GM12878 (cell line): Measurements from ENCODE around the gene ITPR2. TPM values are rescaled to one million over a fixed set of nuclear protein-coding genes. Genes with fewer than 3 reads are reported as not detected.

Experiments
- ATAC-seq: fragments of 200-7000 bp; cut with Tn5 transposase; 3 replicates; pipeline ENCODE4 v1.9.1; 2020; ENCODE audit warnings: mild to moderate bottlenecking, moderate library complexity
- BruUV-seq: library from RNA; stranded (reverse); fragments of 400-500 nt; replicated peaks from 2 replicates; lab custom pipeline; 2021; lab: Mats Ljungman, UMichigan
- CTCF ChIA-PET: fragments of 300-600 bp; sonication (Branson Sonifier 250); formaldehyde crosslinking; extraction: SDS; loops from one replicate; lab custom pipeline; 2021; ENCODE audit warnings: inconsistent platforms; lab: Yijun Ruan, JAX
- POLR2A ChIA-PET: fragments of 350-600 bp; formaldehyde crosslinking; extraction: SDS; loops from one replicate; lab custom pipeline; 2021; ENCODE audit warnings: inconsistent platforms; lab: Charles Lee
- RAD21 ChIA-PET: fragments of 300-600 bp; sonication (Branson Sonifier 250); formaldehyde crosslinking; loops from one replicate; lab custom pipeline; 2023; ENCODE audit warnings: antibody characterized with exemption; ENCODE audit not compliant: unreplicated experiment; lab: Charles Lee
- SMC1A ChIA-PET: fragments of 300-600 bp; sonication (Branson Sonifier 250); formaldehyde crosslinking; loops from one replicate; lab custom pipeline; 2023; ENCODE audit not compliant: unreplicated experiment, uncharacterized antibody; lab: Charles Lee
- DNase-seq: peaks from one replicate; pipeline ENCODE4 v3.0.0-alpha.2; 2011; ENCODE audit warnings: low read depth, low spot score
- FAIRE-seq: peaks from 3 replicates; lab custom pipeline; 2011; peaks lifted over from hg19 to GRCh38; lab: Jason Lieb, UNC
- H2AFZ ChIP-seq: 2 replicates; pipeline ENCODE4 v1.6.0; 2011; ENCODE audit warnings: low read depth, low read length, control low read depth; ENCODE audit not compliant: control insufficient read depth
- H3K27ac ChIP-seq: 2 replicates; pipeline ENCODE4 v1.5.1; 2011; ENCODE audit warnings: control low read depth; ENCODE audit not compliant: control insufficient read depth, insufficient read depth
- H3K27me3 ChIP-seq, 2 experiments: replicated peaks in 1 of 2; 2 replicates each; pipeline versions ENCODE4 v1.6.0 to v1.6.1; 2011; ENCODE audit warnings: low read length in 1 of 2; ENCODE audit not compliant: control insufficient read depth in 2 of 2, insufficient read depth in 2 of 2
- H3K36me3 ChIP-seq, 2 experiments: 2 replicates each; pipeline ENCODE4 v1.5.1; 2011; ENCODE audit warnings: low read length in 1 of 2; ENCODE audit not compliant: control insufficient read depth in 2 of 2, insufficient read depth in 2 of 2
- H3K4me1 ChIP-seq: 2 replicates; pipeline ENCODE4 v1.6.1; 2011; ENCODE audit warnings: mild to moderate bottlenecking, low read length, moderate library complexity, mixed read lengths; ENCODE audit not compliant: control insufficient read depth, insufficient read depth
- H3K4me2 ChIP-seq: 2 replicates; pipeline ENCODE4 v1.6.0; 2011; ENCODE audit warnings: control low read depth; ENCODE audit not compliant: control insufficient read depth, insufficient read depth
- H3K4me3 ChIP-seq: fragments of 200-600 bp; sonication (generic); 2 replicates; pipeline ENCODE4 v1.5.1; 2016
- H3K79me2 ChIP-seq: 2 replicates; pipeline ENCODE4 v1.6.0; 2011; ENCODE audit warnings: low read length; ENCODE audit not compliant: control insufficient read depth, insufficient read depth
- H3K9ac ChIP-seq: 2 replicates; pipeline ENCODE4 v1.8.0; 2011; ENCODE audit warnings: low read length, control low read depth, mixed read lengths; ENCODE audit not compliant: control insufficient read depth, insufficient read depth
- H3K9me3 ChIP-seq: replicated peaks from 3 replicates; pipeline ENCODE4 v1.5.1; 2011; ENCODE audit warnings: mild to moderate bottlenecking, low read length; ENCODE audit not compliant: control insufficient read depth, insufficient read depth
- H4K20me1 ChIP-seq: 2 replicates; pipeline ENCODE4 v1.6.0; 2011; ENCODE audit not compliant: control insufficient read depth, insufficient read depth
- CBFB ChIP-seq: IDR thresholded peaks from 2 replicates; pipeline ENCODE4 v1.6.1; 2016; ENCODE audit warnings: antibody characterized with exemption, low read depth
- CHD1 ChIP-seq: IDR thresholded peaks from 2 replicates; pipeline ENCODE4 v1.6.1; 2012; ENCODE audit warnings: low read depth, low read length, improper control_type of control experiment
- CREM ChIP-seq: IDR thresholded peaks from 2 replicates; pipeline ENCODE4 v1.6.1; 2014; ENCODE audit warnings: antibody characterized with exemption, low read depth
- HCFC1 ChIP-seq: fragments of 150-350 bp; IDR thresholded peaks from 2 replicates; pipeline ENCODE4 v1.6.1; 2014; ENCODE audit warnings: low read length
- HDAC6 ChIP-seq: fragments of 200-600 bp; sonication (generic); IDR thresholded peaks from one replicate; pipeline ENCODE4 v1.8.0; 2017; ENCODE audit warnings: antibody characterized with exemption; ENCODE audit not compliant: unreplicated experiment
- IRF4 ChIP-seq: IDR thresholded peaks from 2 replicates; pipeline ENCODE4 v1.6.1; 2011; ENCODE audit warnings: low read depth, low read length
- JUNB ChIP-seq: IDR thresholded peaks from 2 replicates; pipeline ENCODE4 v1.6.1; 2016; ENCODE audit warnings: antibody characterized with exemption, mild to moderate bottlenecking
- POLR2AphosphoS5 ChIP-seq: IDR thresholded peaks from 2 replicates; pipeline ENCODE4 v1.6.1; 2011; ENCODE audit warnings: mild to moderate bottlenecking, low read length, inconsistent platforms
- RCOR1 ChIP-seq: conservative IDR thresholded peaks from 2 replicates; pipeline ENCODE4 v1.6.1; 2012; ENCODE audit warnings: low read depth, low read length, improper control_type of control experiment
- SIN3A ChIP-seq: IDR thresholded peaks from 2 replicates; pipeline ENCODE4 v1.6.1; 2012; ENCODE audit warnings: low read depth, low read length, improper control_type of control experiment
- TBL1XR1 ChIP-seq: IDR thresholded peaks from 2 replicates; pipeline ENCODE4 v1.6.1; 2012; ENCODE audit warnings: low read depth, low read length, improper control_type of control experiment
- TCF12 ChIP-seq: IDR thresholded peaks from 2 replicates; pipeline ENCODE4 v1.6.1; 2011; ENCODE audit warnings: low read depth, mild to moderate bottlenecking, low read length
- YBX1 ChIP-seq: fragments of 450-650 bp; IDR thresholded peaks from 2 replicates; pipeline ENCODE4 v1.6.1; 2016; ENCODE audit warnings: antibody characterized with exemption
- ZNF207 ChIP-seq: fragments of 450-650 bp; IDR thresholded peaks from 2 replicates; pipeline ENCODE4 v1.6.1; 2014; ENCODE audit warnings: antibody characterized with exemption, mild to moderate bottlenecking, borderline replicate concordance
- ZZZ3 ChIP-seq: IDR thresholded peaks from 2 replicates; pipeline ENCODE4 v1.6.1; 2011; ENCODE audit warnings: low read depth; ENCODE audit not compliant: control insufficient read depth, insufficient read length
- WGBS: methylation state at CpG from one replicate; pipeline ENCODE4 v1.1.6; 2016; ENCODE audit warnings: low lambda C conversion rate; ENCODE audit not compliant: insufficient replicate concordance, insufficient coverage; ENCODE audit errors: missing lambda C conversion rate; 5-methylcytosine and 5-hydroxymethylcytosine counted together
- in situ Hi-C: fragments of 300-500 bp; cut with MboI; formaldehyde crosslinking; loops from 9 replicates; pipeline ENCODE4 v1.14.3; 2018; ENCODE audit warnings: mixed read lengths
- intact Hi-C: fragments of 100-400 bp; cut with micrococcal nuclease; formaldehyde crosslinking; loops from one replicate; pipeline ENCODE4 v1.14.2; 2022; ENCODE audit not compliant: unreplicated experiment
- polyA plus RNA-seq, 11 experiments: library from polyadenylated mRNA; depleted of rRNA in 4 of 11; unstranded in 6 of 11; stranded (reverse) in 5 of 11; fragments of >200 nt; fragmentation: Nextera tagmentation in 4 of 11; fragmentation: Illumina TruSeq in 1 of 11; extraction: Ambion mirVana in 4 of 11; extraction: Trizol in 1 of 11; gene quantifications; 1 replicate in 1 of 11; 2 replicates in 10 of 11; pipeline versions ENCODE4 v1.2.1 to v1.2.3, GENCODE V29; 2011 to 2016; ENCODE audit warnings: inconsistent platforms in 2 of 11, missing spikeins in 2 of 11, low read depth in 1 of 11
- total RNA-seq, 4 experiments: library from RNA; depleted of rRNA in 3 of 4; stranded (reverse); fragments of >200 nt in 3 of 4; fragmentation: Illumina TruSeq in 1 of 4; extraction: Trizol in 1 of 4; gene quantifications; 2 replicates each; pipeline versions ENCODE4 v1.2.1 to v1.2.3, GENCODE V29; 2013 to 2021
- TF ChIP-seq, protein P1 (sequence below), 3 experiments: IDR thresholded peaks in 2 of 3; conservative IDR thresholded peaks in 1 of 3; 2 replicates each; pipeline ENCODE4 v1.5.1; 2011; ENCODE audit warnings: low read depth in 3 of 3, low read length in 3 of 3, mild to moderate bottlenecking in 3 of 3, control low read depth in 2 of 3, moderate library complexity in 2 of 3, inconsistent platforms in 1 of 3, mixed read lengths in 1 of 3; ENCODE audit not compliant: control insufficient read depth in 2 of 3, insufficient read depth in 1 of 3; ENCODE audit errors: extremely low read depth in 1 of 3
- TF ChIP-seq, protein P2 (sequence below): fragments of 450-650 bp; IDR thresholded peaks from 2 replicates; pipeline ENCODE4 v1.6.1; 2017; ENCODE audit warnings: mild to moderate bottlenecking
- TF ChIP-seq, protein P3 (sequence below): fragments of 450-650 bp; IDR thresholded peaks from 2 replicates; pipeline ENCODE4 v1.6.1; 2017; ENCODE audit warnings: low read depth, mild to moderate bottlenecking, moderate library complexity

ITPR2 gene
- total and polyA plus RNA-seq, 10 of the 15 experiments (the other 5 are each of a cell fraction or from before 2014, with no cell fraction given): 7.5 to 76.2 (median 47.1) TPM

DNA sequence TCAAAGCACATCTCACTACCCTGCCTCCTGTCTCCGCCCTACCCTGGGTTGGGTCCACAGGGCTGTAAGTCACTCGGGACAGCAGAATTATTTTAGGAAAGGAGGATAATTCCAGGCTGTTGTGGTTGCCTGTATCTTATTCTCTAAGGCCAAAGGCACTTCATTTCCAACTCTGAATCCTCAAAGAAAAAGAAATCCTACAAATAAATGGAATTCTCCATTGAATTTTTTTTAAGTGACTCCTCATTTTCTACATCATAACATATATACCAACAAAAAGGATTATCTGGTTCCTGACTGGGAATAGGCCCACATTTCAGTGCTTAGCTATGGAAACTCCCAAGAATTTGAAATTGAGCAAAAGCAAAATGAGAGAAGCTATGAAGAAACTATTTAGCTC, 186.4 kb downstream of the ITPR2 start:
- in situ Hi-C loops (loop anchor here (25.0 kb wide), 1 partner anchor 534 kb away; no protein-coding TSS in a partner anchor), intact Hi-C loops (no loop called here)
- no peak overlapping the region for H3K27ac ChIP-seq
- H4K20me1 ChIP-seq: no peaks in the 10 kb centered on the region
- no peaks in the 10 kb centered on the region for H3K79me2 ChIP-seq
- H3K4me3 ChIP-seq: no peak overlapping the region
- SMC1A ChIA-PET: interaction anchor here (1.4 kb wide), 1 partner anchor 31 kb away, joined by 3 read pairs; no protein-coding TSS in a partner anchor
- H3K27me3 ChIP-seq: no peaks in the 10 kb centered on the region
- POLR2A ChIA-PET: interaction anchor here (0.7 kb wide), 1 partner anchor 211 kb away, joined by 8 read pairs; no protein-coding TSS in a partner anchor
- no peak overlapping the region for H3K9ac ChIP-seq
- H3K9me3 ChIP-seq: peaks cover 2% of the 10 kb centered on the region; the same call in 1 of the 3 replicates
- H2AFZ ChIP-seq: no peak overlapping the region
- FAIRE-seq: no peak
- CTCF ChIA-PET: interaction anchor here (1.3 to 1.6 kb wide), 2 partner anchors 11 to 239 kb away, joined by 3 to 6 read pairs; no protein-coding TSS in a partner anchor
- no peak for ATAC-seq
- H3K4me1 ChIP-seq: no peaks in the 10 kb centered on the region
- no peak for DNase-seq
- RAD21 ChIA-PET: no interaction called here
- TF ChIP-seq, protein P1, sequence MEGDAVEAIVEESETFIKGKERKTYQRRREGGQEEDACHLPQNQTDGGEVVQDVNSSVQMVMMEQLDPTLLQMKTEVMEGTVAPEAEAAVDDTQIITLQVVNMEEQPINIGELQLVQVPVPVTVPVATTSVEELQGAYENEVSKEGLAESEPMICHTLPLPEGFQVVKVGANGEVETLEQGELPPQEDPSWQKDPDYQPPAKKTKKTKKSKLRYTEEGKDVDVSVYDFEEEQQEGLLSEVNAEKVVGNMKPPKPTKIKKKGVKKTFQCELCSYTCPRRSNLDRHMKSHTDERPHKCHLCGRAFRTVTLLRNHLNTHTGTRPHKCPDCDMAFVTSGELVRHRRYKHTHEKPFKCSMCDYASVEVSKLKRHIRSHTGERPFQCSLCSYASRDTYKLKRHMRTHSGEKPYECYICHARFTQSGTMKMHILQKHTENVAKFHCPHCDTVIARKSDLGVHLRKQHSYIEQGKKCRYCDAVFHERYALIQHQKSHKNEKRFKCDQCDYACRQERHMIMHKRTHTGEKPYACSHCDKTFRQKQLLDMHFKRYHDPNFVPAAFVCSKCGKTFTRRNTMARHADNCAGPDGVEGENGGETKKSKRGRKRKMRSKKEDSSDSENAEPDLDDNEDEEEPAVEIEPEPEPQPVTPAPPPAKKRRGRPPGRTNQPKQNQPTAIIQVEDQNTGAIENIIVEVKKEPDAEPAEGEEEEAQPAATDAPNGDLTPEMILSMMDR (IDR thresholded peaks at IDR 0.05 in 2 of 3, conservative IDR thresholded peaks at IDR 0.05 in 1 of 3; ENCODE audit: control insufficient read depth in 2 of 3, extremely low read depth in 1 of 3, insufficient read depth in 1 of 3, low read depth in 3 of 3, low read length in 3 of 3): no peak
- TF ChIP-seq CREM: no peak
- no peak for TF ChIP-seq POLR2AphosphoS5
- TF ChIP-seq CHD1: no peak
- no peak for TF ChIP-seq HCFC1
- TF ChIP-seq JUNB: no peak
- TF ChIP-seq, protein P2, sequence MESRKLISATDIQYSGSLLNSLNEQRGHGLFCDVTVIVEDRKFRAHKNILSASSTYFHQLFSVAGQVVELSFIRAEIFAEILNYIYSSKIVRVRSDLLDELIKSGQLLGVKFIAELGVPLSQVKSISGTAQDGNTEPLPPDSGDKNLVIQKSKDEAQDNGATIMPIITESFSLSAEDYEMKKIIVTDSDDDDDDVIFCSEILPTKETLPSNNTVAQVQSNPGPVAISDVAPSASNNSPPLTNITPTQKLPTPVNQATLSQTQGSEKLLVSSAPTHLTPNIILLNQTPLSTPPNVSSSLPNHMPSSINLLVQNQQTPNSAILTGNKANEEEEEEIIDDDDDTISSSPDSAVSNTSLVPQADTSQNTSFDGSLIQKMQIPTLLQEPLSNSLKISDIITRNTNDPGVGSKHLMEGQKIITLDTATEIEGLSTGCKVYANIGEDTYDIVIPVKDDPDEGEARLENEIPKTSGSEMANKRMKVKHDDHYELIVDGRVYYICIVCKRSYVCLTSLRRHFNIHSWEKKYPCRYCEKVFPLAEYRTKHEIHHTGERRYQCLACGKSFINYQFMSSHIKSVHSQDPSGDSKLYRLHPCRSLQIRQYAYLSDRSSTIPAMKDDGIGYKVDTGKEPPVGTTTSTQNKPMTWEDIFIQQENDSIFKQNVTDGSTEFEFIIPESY: no peak
- no peak for TF ChIP-seq CBFB
- no peak for TF ChIP-seq ZZZ3
- TF ChIP-seq IRF4: no peak
- TF ChIP-seq RCOR1: no peak
- TF ChIP-seq HDAC6: no peak
- TF ChIP-seq ZNF207: no peak
- TF ChIP-seq TCF12: no peak
- TF ChIP-seq SIN3A: no peak
- TF ChIP-seq, protein P3, sequence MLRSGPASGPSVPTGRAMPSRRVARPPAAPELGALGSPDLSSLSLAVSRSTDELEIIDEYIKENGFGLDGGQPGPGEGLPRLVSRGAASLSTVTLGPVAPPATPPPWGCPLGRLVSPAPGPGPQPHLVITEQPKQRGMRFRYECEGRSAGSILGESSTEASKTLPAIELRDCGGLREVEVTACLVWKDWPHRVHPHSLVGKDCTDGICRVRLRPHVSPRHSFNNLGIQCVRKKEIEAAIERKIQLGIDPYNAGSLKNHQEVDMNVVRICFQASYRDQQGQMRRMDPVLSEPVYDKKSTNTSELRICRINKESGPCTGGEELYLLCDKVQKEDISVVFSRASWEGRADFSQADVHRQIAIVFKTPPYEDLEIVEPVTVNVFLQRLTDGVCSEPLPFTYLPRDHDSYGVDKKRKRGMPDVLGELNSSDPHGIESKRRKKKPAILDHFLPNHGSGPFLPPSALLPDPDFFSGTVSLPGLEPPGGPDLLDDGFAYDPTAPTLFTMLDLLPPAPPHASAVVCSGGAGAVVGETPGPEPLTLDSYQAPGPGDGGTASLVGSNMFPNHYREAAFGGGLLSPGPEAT: no peak
- no peak for TF ChIP-seq TBL1XR1
- TF ChIP-seq YBX1: no peak
- TF ChIP-seq, all 136 proteins: peak for 0
- Histone ChIP-seq H3K36me3 (peaks cover 0 to 15% of the 10 kb centered on the region in 2 experiments; a peak in 3 of 4 replicates), H3K4me2 (no peak overlapping the region)
- BruUV-seq: no TSS peak
- 75% methylated on average over 2 of the region's 2 CpGs for WGBS
